Effector CD4-positive, alpha-beta T cell (primary cell): ENCODE data around the gene SLIT3.
"Not testable (repeated sequence)": the region's sequence is repeated elsewhere in the genome, so short reads cannot be mapped to it uniquely, and the experiment has no call there.

Experiments used
- DNase-seq: peaks from one replicate; pipeline ENCODE4 v3.0.0-alpha.2; 2020

SLIT3 gene

DNA sequence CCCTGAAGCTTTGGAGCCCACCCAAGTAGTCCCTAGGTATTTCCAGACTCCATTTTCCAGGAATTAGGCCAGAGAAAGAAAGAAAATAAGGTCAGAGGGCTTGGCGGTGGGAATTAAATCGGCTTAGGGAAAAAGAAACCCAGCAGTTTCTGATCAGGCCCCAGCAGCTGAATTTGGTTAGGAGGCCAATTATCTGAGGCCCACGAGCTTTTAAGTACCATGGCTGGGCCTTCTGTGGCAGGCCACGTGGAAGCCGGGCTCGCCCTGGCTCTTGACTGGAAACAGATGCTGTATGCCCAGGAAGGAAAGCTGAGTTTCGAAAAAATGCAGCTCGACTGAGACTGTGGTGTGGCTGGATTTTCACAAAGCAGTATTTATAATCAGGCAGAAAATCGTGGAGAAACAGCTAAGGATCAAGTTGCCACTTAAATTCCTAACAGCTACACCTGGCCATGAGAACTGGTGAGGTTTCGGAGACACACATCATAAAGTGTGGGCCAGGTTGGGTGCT is 646.7 kb downstream of the SLIT3 start:
- DNase-seq = no peak

GRCh38 chr5:168653626-168654025 is 647.3 kb downstream of the SLIT3 start:
- no peak for DNase-seq

- no peak for DNase-seq
Observed at GRCh38 chr5:168651648-168652047, 649.3 kb downstream of the SLIT3 start.

DNA sequence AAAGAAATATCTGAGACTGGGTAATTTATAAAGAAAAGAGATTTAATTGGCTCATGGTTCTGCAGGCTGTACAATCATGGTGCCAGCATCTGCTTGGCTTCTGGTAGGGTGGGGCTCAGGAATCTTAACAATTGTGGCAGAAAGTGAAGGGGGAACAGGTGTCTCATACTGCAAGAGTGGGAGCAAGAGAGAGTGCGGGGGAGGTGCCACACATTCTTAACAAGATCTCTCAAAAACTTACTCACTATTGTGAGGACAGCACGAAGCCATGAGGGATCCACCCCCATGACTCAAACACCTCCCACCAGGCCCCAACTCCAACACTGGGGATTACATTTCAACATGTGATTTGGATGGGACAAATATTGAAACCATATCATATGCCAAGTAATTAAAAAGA is 651.6 kb downstream of the SLIT3 start:
- no peak for DNase-seq

DNA sequence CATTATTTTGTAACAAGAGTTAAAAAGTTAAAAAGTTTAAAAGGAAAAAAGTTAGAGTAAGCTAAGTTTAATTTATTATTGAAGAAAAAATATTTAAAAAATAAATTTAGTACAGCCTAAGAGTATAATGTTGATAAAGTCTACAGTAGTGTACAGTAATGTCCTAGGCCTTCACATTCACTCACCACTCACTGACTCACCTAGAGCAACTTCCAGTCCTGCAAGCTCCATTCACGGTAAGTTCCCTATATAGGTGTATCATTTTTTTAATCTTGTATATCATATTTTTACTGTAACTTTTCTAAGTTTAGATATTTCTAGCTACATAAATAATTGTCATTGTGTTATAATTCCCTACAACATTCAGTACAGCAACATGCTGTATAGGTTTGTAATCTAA is 652.4 kb downstream of the SLIT3 start:
- DNase-seq = no peak

- no peak for DNase-seq
Observed at GRCh38 chr5:168648016-168648415, 652.9 kb downstream of the SLIT3 start.

DNA sequence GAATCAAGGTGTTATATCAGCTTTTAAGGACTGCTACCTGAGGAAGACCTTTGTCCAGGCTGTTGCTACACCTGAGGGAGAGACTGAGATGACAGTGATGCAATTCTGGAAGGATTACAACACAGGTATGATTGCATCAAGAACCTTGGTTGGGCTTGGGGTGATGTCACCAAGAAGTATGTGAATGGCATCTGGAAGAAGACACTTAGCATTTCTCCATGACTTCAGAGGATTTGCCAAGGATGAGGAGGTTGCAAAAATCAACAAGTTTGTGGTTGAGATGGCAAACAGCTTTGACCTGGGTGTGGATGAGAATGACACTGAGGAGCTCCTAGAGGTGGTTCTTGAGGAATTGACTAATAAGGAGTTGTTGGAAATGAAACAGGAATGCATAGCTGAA is 653.9 kb downstream of the SLIT3 start:
- no peak for DNase-seq

DNA sequence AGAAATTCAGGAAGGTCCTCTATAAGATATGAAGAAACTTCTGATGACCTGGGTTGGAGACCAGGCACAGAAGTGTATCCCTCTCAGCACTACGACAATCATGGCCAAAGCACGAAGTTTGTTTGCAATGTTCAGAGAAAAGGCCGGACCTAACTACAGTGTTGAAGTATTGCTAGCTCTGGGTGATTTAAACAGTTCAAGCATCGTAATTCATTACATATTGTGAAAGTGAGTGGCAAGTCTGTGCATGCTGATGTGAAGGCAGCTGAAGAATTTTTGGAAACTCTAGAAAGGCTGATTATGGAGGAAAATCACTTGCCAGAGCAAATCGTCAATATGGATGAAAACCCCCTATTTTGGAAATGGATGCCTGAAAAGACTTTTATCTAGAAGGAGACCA is 654.6 kb downstream of the SLIT3 start:
- no peak for DNase-seq

DNA sequence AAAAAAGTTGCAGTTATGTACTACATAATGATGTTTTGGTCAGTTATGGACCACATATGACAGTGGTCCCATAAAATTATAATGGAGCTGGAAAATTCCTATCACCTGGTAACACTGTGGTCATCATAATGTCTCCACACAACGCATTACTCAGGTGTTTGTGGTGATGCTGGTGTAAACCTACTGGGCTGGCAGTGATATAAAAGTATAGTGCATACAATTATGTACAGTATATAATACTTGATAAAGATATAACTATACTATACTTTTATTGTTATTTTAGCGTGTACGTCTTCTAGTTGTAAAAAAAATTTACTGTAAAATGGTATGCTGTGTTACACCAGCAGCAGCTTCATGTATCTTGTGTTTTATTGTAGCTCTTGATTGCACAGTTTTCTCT is 655.7 kb downstream of the SLIT3 start:
- no peak for DNase-seq

GRCh38 chr5:168642019-168642418 is 658.9 kb downstream of the SLIT3 start:
- no peak for DNase-seq

GRCh38 chr5:168638846-168639245 is 662.1 kb downstream of the SLIT3 start:
- DNase-seq = not testable (repeated sequence)

GRCh38 chr5:168637793-168638192 is 663.1 kb downstream of the SLIT3 start:
- DNase-seq = no peak

DNA sequence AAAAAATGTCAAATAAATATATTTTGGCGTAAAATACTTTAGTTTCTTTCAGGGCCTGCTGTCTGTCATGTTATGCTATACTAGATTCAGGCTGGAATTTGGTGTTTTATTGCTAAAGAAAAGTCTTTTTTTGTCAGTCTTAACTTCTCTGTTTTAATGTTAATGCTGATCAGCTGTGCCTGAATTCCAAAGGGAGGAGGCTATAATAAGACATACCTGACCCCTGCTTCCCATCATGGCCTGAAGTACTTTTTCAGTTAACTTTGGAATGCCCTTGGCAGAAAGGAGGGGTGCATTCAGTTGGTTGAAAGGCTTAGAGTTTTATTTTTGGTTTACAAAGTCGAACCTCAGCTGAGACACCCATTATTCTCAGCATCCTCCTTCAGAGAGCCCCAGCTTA is 663.7 kb downstream of the SLIT3 start:
- DNase-seq = no peak

- DNase-seq = not testable (repeated sequence)
Observed at GRCh38 chr5:168630958-168631357, 670.0 kb downstream of the SLIT3 start.

DNA sequence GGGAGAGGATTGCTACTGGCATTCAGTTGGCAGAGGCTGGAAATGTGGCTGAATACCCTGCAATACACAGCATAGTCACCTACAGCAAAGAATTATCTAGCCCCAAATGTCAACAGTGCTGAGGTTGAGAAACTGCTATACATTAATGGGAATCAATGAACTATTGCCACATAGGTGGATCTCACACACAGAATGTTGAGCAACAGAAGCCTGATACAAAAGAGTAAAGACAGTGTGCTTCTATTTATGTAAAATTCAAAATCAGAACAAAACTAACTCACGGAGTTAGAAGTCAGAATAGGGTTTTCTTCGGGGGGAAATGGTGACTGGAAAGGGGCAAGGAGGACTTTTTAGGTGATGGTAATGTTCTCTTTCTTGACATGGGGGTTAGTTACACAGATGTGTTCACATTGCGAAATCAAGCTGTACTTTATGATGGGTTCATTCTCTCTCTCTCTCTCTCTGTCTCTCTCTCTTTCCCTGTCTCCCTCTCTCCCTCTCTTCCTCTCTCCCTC is 676.0 kb downstream of the SLIT3 start:
- DNase-seq = no peak

DNA sequence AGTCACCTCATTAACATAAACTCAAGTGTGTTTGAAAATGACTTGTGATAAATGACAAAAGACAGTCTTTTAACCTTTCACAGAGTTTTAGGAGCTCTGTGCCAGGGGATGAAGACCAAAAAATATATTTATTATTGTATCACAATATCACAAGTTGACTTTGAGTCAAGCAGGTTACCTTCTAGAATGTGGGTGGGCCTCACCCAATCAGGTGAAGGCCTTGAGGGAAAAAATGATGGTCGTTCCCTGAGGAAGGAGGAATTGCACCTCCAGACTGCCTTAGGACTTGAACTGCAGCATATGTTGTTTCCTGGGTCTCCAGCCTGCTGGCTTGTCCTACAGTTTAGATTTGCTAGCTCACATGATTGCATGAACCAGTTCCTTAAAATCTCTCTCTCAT is 680.1 kb downstream of the SLIT3 start:
- no peak for DNase-seq

- DNase-seq = no peak
Observed at GRCh38 chr5:168614661-168615060, 686.3 kb downstream of the SLIT3 start.

DNA sequence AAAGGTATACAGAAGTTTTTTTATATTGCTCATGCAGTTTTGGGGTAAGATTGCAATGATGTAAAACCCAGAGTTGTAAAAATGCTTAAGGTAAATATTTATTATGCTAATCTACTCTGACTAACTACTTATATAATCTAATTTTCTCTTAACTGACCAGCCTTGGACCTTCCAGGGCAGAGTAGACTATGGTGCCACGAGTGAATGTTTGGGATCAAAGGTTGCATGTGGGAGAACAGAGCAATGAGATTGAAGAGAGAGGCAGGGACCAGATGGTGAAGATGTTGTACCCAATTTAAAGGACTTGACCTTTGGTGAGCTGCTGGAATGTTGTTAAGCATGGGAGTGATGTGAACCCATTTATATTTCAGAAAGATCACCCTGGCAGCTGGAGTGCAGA is 686.9 kb downstream of the SLIT3 start:
- DNase-seq = no peak

GRCh38 chr5:168613396-168613795 is 687.5 kb downstream of the SLIT3 start:
- no peak for DNase-seq

DNA sequence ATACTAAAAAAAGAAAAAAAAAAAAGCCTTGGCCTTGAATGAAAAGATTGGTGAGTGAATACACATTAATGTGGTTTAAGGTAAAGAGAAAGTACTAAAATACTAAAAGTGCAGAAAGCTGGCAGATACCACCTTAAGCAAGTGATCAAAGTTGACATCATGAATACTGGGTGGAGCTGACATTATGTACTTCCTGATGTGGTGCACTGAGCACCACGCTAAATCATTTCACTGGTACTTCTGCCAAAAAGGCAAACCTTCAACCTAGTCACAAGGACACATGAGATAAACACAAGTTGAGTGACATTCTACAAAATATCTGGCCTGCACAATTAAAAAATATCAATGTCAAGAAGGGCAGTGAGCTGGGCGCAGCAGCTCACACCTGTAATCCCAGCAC is 687.9 kb downstream of the SLIT3 start:
- no peak for DNase-seq

DNA sequence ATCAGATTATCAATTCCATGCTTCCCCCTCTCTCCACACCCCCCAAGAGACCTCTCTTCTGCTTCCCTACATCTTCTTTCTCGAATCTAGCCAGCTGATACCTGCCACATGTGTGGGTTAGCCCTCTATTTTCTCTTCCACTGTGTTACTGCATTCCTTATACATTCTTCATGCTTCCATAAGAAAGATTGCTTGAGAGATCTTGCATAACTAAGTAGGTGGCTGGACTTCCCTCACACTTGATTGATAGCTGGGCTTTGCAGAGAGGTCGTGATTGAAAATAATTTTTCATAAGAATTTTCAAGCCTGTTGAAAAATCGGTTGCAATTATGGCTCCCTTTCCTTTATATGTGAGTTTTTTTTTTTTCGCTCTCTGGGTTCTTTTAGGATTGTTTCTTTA is 688.8 kb downstream of the SLIT3 start:
- DNase-seq = no peak
